ENCODE data around the gene PRKCB. TPM values are rescaled to one million over a fixed set of nuclear protein-coding genes. Genes with fewer than 3 reads are reported as not detected.

PRKCB gene
- total and polyA plus RNA-seq, 2 of the 8 experiments (the other 6 are each of a cell fraction or from before 2014, with no cell fraction given) = 7.1 to 12.1 TPM

GRCh38 chr16:24113115-24113745, 277.4 kb downstream of the PRKCB start (continued):
- TF ChIP-seq NANOG (IDR thresholded peaks at IDR 0.05; ENCODE audit: insufficient read depth, low read depth, low read length, poor library complexity, severe bottlenecking) = no peak
